Skeletal muscle satellite cell (primary cell): ENCODE results near the gene OR4C46. TPM values are rescaled to one million over a fixed set of nuclear protein-coding genes. Genes with fewer than 3 reads are reported as not detected.
"Not testable (repeated sequence)": the region's sequence is repeated elsewhere in the genome, so short reads cannot be mapped to it uniquely, and the experiment has no call there.

Experiments used
- H3K27me3 ChIP-seq: 2 replicates; pipeline ENCODE4 v1.7.0; 2013; ENCODE audit warnings: low read length; ENCODE audit not compliant: control insufficient read depth, insufficient read depth
- H3K36me3 ChIP-seq: 2 replicates; pipeline ENCODE4 v1.7.0; 2013; ENCODE audit warnings: mild to moderate bottlenecking, control low read depth, low read length; ENCODE audit not compliant: insufficient read depth
- H3K4me1 ChIP-seq: 2 replicates; pipeline ENCODE4 v1.7.0; 2013; ENCODE audit warnings: low read length; ENCODE audit not compliant: control insufficient read depth, insufficient read depth
- H3K4me2 ChIP-seq: 2 replicates; pipeline ENCODE4 v1.7.0; 2013; ENCODE audit warnings: mild to moderate bottlenecking, low read length
- H3K4me3 ChIP-seq: 2 replicates; pipeline ENCODE4 v1.7.0; 2013; ENCODE audit warnings: low read length
- H3K9ac ChIP-seq: 2 replicates; pipeline ENCODE4 v1.7.0; 2013; ENCODE audit warnings: mild to moderate bottlenecking, low read depth, low read length, moderate library complexity
- H3K9me3 ChIP-seq: replicated peaks from 2 replicates; pipeline ENCODE4 v1.7.0; 2013; ENCODE audit warnings: mild to moderate bottlenecking, control low read depth, low read length
- total RNA-seq: library from RNA; depleted of rRNA; stranded (reverse); fragments of >200 nt; gene quantifications from 2 replicates; pipeline ENCODE4 v1.2.3, GENCODE V29; 2012; rRNA removed

The OR4C46 gene
- not detected in 2 replicates for total RNA-seq

GRCh38 chr11:54603898-54604297 lies at the start of gene OR4C46:
Gene OR4C46 (minus strand): TSS chr11:54603998. CDS start chr11:54603998, 0 bp downstream.
- no peaks in the 10 kb centered on the region for H3K9me3 ChIP-seq
- H3K4me2 ChIP-seq: no peak within 1 kb of the TSS
- H3K36me3 ChIP-seq: no peaks in the 10 kb centered on the region
- H3K27me3 ChIP-seq: no peaks in the 10 kb centered on the region
- H3K9ac ChIP-seq: no peak within 1 kb of the TSS
- H3K4me3 ChIP-seq: no peak within 1 kb of the TSS
- no peaks in the 10 kb centered on the region for H3K4me1 ChIP-seq

- H3K9me3 ChIP-seq, H3K27me3 ChIP-seq, H3K4me3 ChIP-seq, H3K9ac ChIP-seq, H3K4me1 ChIP-seq, H3K36me3 ChIP-seq, H3K4me2 ChIP-seq: not testable (repeated sequence)
Observed at GRCh38 chr11:54645606-54646005, 41.8 kb upstream of the OR4C46 start.

- H3K9ac ChIP-seq, H3K36me3 ChIP-seq, H3K4me3 ChIP-seq, H3K27me3 ChIP-seq, H3K9me3 ChIP-seq, H3K4me2 ChIP-seq, H3K4me1 ChIP-seq: not testable (repeated sequence)
Observed at GRCh38 chr11:54561439-54561838, 42.4 kb downstream of the OR4C46 start.

- Histone ChIP-seq H3K9ac (no peak overlapping the region), H3K4me3 (no peak overlapping the region), H3K27me3 (no peaks in the 10 kb centered on the region), H3K36me3 (no peaks in the 10 kb centered on the region), H3K9me3 (peaks cover 10% of the 10 kb centered on the region), H3K4me1 (no peaks in the 10 kb centered on the region), H3K4me2 (no peak overlapping the region)
Observed at GRCh38 chr11:54558919-54559318, 44.9 kb downstream of the OR4C46 start.

GRCh38 chr11:54558407-54558806 lies 45.4 kb downstream of the OR4C46 start:
- Histone ChIP-seq H3K27me3 (no peaks in the 10 kb centered on the region), H3K9ac (no peak overlapping the region), H3K36me3 (no peaks in the 10 kb centered on the region), H3K4me1 (no peaks in the 10 kb centered on the region), H3K9me3 (peaks cover 10% of the 10 kb centered on the region), H3K4me2 (no peak overlapping the region), H3K4me3 (no peak overlapping the region)
